Measurements from ENCODE around the gene CREBL2. TPM values are rescaled to one million over a fixed set of nuclear protein-coding genes. Genes with fewer than 3 reads are reported as not detected.

CREBL2 gene
- total RNA-seq, 2 donors from 2014 or later: 41.7 to 44.6 TPM

GRCh38 chr12:12669020-12669419 is 57.3 kb downstream of the CREBL2 start:
- TF ChIP-seq, protein P1, sequence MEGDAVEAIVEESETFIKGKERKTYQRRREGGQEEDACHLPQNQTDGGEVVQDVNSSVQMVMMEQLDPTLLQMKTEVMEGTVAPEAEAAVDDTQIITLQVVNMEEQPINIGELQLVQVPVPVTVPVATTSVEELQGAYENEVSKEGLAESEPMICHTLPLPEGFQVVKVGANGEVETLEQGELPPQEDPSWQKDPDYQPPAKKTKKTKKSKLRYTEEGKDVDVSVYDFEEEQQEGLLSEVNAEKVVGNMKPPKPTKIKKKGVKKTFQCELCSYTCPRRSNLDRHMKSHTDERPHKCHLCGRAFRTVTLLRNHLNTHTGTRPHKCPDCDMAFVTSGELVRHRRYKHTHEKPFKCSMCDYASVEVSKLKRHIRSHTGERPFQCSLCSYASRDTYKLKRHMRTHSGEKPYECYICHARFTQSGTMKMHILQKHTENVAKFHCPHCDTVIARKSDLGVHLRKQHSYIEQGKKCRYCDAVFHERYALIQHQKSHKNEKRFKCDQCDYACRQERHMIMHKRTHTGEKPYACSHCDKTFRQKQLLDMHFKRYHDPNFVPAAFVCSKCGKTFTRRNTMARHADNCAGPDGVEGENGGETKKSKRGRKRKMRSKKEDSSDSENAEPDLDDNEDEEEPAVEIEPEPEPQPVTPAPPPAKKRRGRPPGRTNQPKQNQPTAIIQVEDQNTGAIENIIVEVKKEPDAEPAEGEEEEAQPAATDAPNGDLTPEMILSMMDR (IDR thresholded peaks at IDR 0.05): no peak
- Histone ChIP-seq H3K4me1 (ENCODE audit: control insufficient read depth in 1 of 2, low read depth in 2 of 2) (no peaks in the 10 kb centered on the region), H3K27ac (no peak overlapping the region), H3K27me3 (replicated peaks; ENCODE audit: insufficient read depth) (no peaks in the 10 kb centered on the region), H3K36me3 (no peaks in the 10 kb centered on the region), H3K9me3 (no peaks in the 10 kb centered on the region), H3K4me3 (no peak overlapping the region)
- DNase-seq (ENCODE audit: low spot score) (no peak), ATAC-seq (ENCODE audit: insufficient number of reproducible peaks, low FRiP score, low read depth) (no peak)

- ATAC-seq (ENCODE audit: insufficient number of reproducible peaks, low FRiP score, low read depth): no peak
- DNase-seq (ENCODE audit: low spot score): no peak
- Histone ChIP-seq H3K9me3 (no peaks in the 10 kb centered on the region), H3K36me3 (no peaks in the 10 kb centered on the region), H3K4me1 (ENCODE audit: control insufficient read depth in 1 of 2, low read depth in 2 of 2) (no peaks in the 10 kb centered on the region), H3K27ac (no peak overlapping the region), H3K4me3 (no peak overlapping the region), H3K27me3 (replicated peaks; ENCODE audit: insufficient read depth) (no peaks in the 10 kb centered on the region)
- TF ChIP-seq, protein P1 (IDR thresholded peaks at IDR 0.05): no peak
Observed at GRCh38 chr12:12671850-12672660, 60.4 kb downstream of the CREBL2 start.

- ATAC-seq (ENCODE audit: insufficient number of reproducible peaks, low FRiP score, low read depth): no peak
- Histone ChIP-seq H3K27me3 (replicated peaks; ENCODE audit: insufficient read depth) (no peaks in the 10 kb centered on the region), H3K27ac (no peak overlapping the region), H3K4me1 (ENCODE audit: control insufficient read depth in 1 of 2, low read depth in 2 of 2) (no peaks in the 10 kb centered on the region), H3K36me3 (no peaks in the 10 kb centered on the region), H3K4me3 (no peak overlapping the region), H3K9me3 (no peaks in the 10 kb centered on the region)
- DNase-seq (ENCODE audit: low spot score): no peak
- TF ChIP-seq, protein P1 (IDR thresholded peaks at IDR 0.05): no peak
Observed at GRCh38 chr12:12673296-12673695, 61.6 kb downstream of the CREBL2 start.

DNA sequence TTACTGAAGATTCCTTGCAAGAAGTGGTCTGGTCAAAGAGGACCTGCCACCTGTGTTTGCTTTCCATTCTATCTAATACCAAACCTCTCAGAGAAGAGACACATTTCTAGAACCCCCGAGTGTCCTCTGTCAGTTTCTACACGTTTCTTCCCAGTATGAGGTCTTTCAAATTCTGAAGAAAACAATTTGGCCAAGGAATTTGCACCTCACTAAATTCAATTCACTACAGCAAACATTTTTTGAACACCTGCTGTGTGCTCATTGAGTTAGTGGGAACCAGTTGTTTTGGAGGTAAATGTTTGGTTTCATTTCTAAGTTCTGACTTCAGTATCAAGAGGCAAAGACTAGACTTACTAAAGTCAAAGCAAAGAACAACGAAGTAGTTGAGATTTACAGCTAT is 64.9 kb downstream of the CREBL2 start:
- Histone ChIP-seq H3K27ac (no peak overlapping the region), H3K4me1 (ENCODE audit: control insufficient read depth in 1 of 2, low read depth in 2 of 2) (no peaks in the 10 kb centered on the region), H3K27me3 (replicated peaks; ENCODE audit: insufficient read depth) (no peaks in the 10 kb centered on the region), H3K9me3 (no peaks in the 10 kb centered on the region), H3K4me3 (no peak overlapping the region), H3K36me3 (no peaks in the 10 kb centered on the region)
- DNase-seq (ENCODE audit: low spot score) (no peak), ATAC-seq (ENCODE audit: insufficient number of reproducible peaks, low FRiP score, low read depth) (no peak)
- TF ChIP-seq, protein P1 (IDR thresholded peaks at IDR 0.05): no peak

- TF ChIP-seq, protein P1 (IDR thresholded peaks at IDR 0.05): no peak
- Histone ChIP-seq H3K27ac (no peak overlapping the region), H3K9me3 (no peaks in the 10 kb centered on the region), H3K4me3 (no peak overlapping the region), H3K27me3 (replicated peaks; ENCODE audit: insufficient read depth) (no peaks in the 10 kb centered on the region), H3K4me1 (ENCODE audit: control insufficient read depth in 1 of 2, low read depth in 2 of 2) (no peaks in the 10 kb centered on the region), H3K36me3 (no peaks in the 10 kb centered on the region)
- ATAC-seq (ENCODE audit: insufficient number of reproducible peaks, low FRiP score, low read depth): no peak
- no peak for DNase-seq (ENCODE audit: low spot score)
Observed at GRCh38 chr12:12681061-12681765, 69.5 kb downstream of the CREBL2 start.

All from thoracic aorta (tissue), 2 donors.